Right kidney (tissue), 1 donor: Measurements from ENCODE around the gene MCC.

Source experiments
- DNase-seq: peaks from one replicate; pipeline ENCODE4 v3.0.0-alpha.2; 2016

MCC gene

DNA sequence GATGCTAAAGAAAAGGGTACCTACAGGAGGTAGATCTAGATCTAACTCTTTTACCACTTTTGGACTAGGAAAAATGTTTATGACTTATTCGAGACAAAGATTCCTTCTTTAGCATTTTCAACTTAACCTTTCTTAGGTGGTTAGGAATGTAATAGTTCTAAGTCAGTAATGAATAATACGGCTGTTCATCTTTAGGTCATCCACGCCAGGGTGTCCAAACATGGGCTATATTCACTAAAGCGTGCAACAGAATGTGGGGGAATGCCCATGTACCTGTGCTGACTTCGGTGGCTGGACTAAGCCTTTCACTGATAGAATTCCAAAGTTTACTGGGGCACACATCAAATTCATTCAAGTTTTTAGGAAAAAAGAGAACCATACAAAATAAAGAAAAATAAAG is 218.2 kb downstream of the MCC start:
- DNase-seq = no peak

DNA sequence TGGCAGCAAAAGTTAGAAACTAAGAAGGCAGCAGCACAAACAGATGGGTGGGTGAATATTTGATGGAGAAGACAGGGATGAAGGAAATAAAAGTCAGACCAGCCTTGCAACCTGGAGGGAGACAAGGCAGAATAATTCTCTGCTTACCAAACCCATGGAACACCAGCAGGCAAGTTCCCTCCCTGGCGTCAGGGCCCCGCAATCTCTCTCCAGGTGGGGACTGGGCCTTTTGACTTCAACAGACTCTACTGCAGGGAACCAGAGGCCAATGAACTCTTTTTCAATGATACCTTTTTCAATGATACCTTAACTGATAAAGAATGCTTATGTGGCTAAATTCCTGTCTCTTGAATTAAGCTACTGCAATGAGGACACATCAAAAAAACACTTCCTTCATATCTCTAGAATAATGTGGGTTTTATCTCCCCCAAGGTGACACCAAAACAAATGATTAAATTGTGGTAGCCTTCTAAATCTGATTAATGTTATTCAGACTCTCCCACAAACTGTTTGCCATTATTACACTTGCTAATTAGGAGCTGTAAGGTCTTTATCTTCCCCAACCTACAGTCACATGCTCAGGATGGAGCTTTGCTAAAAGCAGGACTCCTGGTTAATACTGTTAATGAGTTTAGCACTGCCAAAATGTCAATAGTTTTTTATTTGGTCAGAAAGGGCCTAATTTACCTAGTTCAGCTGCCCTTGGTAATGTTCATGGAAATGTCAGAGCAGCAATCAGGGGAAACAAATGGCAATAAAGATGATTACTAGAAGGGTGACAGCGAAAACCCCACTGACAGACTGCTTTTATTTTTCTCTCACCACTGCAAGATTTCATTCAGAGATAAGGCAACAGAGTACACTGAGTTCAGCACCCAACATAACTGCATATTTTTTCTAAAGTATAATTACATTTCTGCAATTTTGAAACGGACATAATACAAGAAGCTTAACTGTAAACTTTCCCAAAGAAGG is 218.9 kb downstream of the MCC start:
- DNase-seq = no peak

DNA sequence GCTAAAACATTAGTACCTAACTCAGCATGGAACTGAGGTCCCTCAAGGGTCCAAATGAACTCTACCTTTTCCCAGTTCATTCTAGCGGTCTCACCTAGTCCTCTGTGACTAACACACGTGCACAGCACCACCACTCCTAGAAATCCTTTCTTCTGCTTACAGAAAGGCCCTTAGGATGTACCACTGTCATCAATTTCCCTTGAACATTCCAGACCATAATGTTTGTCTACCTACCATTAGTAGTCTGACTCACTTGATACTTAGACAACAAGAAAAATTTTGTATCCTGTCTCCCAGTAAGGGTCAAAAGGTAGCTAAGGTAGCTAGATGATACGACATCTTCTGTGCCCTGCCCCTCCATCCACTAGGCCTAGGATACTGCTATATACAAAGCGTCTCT is 220.0 kb downstream of the MCC start:
- no peak for DNase-seq

DNA sequence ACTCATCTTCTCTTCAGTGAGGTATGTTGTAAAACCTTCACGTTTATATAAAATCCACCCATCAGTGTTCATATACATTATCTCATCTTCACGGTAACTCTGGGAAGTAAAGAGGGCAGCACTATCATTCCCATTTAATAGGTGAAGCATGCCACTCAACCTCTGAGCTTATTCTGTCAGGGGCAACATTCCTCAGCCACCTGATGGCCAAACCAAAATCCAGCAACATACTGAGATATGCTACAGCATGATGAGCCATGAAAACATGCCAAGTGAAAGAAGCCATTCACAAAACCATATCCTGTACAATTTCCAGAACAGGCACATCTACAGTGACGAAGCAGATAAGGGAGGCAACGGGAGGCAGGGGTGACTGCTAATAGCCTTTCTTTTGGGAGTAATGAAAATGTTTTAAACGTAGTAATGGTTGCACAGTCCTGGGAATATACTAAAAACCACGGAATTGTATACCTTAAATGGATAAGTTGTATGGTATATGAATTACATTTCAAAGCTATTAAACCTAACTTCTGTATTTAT is 220.8 kb downstream of the MCC start:
- DNase-seq = no peak

DNA sequence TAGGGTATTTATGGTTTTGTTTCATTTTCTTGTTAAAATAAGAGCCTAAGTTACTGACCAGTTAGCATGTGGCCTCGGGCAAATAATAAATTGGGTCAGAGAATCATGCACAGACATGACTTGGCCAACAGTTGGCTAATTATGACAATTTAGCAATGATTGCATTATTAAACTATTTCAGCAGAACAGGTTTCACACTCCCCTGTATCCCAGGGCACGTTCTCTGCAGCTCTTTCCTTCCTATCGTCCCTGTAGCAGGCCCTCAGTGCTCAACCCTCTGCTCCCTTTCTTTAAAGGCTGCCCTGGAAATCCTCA is 221.4 kb downstream of the MCC start:
- no peak for DNase-seq

DNA sequence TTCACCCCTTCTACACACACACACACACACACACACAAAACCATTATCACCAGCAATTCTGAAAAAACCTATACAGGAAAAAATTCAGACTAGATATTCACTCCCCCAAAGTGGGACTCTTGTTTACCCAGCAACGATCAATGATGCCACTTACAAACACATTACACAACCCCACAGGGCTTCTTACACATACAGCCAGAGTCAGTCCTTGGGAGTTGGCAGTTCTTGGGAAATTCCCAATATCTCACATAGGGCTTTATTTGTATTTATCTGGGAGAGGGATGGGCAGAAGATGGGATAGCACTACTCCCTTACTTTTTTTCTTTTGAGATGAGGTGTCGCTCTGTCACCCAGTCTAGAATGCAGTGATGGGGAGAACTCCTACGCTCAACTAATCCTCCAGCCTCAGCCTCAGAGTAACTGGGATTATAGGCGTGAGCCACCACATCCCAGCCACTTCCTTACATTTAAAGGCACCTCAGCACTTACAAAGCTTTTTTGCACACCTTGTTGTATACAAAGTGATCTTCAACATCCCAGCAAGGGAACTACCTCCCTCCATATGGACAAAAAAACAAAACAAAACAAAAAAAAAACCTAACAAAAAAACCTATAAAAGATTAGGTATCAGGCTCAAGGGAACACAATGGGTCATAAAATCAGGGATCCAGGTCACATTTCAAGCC is 221.9 kb downstream of the MCC start:
- DNase-seq = no peak

DNA sequence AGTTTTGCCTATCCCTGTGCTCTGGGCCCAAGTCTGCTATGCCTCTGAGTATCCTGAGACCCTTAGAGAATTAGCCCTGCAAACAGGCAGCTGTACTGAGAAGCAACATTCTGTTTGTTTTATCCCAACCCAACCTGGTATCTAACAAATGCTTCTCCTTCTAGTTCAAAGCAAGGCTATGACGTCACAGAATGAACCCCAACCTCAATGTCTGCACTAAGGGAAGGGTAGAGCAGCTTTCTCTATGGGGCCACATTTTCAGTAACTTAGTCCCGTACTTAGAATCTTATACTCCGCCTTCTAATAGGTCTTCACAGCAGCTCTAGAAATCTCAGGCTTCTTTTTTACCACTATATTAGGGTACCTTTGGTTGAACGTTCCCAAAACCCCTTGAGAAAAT is 223.1 kb downstream of the MCC start:
- DNase-seq = no peak

DNA sequence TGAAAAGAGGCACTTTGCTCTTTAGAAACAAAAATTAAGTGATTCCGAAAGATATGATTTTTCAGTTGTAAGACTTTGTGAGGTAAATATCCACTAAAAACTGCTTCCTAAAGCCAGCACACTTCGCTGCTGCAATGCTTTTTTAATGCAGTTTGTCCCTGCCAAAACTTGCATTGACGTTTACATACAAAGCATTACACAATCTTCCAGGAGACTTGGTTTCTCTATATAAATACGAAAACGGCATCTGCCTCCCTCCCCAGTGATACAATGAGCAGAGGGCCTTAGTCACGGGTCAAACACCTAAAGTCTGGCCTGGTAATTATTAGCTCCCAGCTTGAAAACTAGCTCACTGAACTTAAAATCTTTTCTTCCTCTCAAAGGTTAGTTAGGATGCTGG is 224.2 kb downstream of the MCC start:
- DNase-seq = no peak

DNA sequence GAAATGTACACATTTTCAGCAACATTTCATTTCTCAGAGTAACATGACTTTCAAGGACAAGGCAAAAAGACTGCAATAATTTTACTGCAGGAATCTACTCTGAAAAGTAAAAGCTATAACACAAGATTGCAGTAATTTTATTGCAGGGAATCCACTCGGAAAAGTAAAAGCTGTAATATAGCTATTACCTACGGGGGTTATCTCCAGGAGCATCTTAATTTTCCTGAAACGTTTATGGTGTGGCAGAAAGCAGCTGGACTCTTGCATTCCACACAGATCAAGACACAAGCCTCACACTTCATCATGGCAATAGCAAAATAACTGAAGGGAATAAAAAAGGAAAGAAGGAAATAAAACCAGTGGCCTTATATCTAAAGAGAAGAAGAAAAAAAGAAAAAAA is 224.7 kb downstream of the MCC start:
- no peak for DNase-seq

DNA sequence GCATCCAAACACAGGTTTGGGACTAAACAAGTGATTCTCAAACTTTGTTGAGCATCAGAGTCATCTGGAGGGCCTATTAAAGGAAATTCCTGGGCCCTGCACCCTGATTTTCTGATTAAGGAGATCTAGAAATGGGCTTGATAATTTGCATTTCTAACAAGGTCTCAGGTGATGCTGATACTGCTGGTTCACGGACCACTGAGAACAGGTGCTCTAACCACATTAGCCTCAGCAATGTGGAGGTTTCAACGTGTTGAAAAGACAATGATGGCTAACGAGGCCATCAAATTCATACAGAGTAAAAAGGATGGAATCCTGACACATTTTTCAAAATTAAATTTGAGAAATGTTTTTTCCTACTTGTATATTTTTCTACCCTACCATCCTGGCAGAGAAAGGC is 225.6 kb downstream of the MCC start:
- DNase-seq = no peak

DNA sequence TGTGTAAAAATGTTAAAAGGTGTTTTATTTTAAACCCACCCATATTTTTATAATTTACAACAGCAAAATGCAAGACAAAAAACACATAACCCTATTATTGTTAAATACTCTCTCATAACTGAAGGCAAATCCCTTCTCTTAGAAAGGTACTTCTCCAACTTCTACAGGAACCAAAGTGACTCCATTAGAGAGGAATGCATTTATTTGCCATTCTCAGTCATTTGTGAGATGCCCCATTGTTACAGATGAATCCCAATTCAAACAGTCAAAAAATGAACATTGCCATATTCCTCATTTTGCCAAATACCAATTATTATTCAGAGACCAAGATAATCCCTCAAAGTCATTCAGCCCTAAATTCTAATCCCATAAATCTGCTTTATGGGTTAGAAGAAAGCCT is 229.2 kb downstream of the MCC start:
- DNase-seq = no peak

DNA sequence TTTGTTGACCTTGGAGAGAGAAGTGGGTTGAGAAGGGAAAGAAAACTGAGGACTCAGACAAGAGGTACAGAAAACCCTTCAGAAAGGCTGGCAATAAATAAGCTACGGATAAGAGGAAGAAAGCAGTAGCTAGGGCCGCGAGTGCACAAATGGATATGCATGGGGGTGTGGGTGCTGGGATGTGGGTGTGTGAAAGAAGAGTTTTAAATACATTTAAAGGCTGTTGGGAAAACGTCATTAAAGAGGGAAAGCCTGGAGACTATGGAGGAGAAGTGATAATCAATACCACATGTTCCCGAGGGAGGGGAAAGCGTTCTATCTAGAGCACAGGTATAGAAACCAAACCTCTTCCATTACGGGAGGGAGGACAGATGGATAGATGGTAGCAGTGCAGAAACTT is 230.7 kb downstream of the MCC start:
- no peak for DNase-seq

DNA sequence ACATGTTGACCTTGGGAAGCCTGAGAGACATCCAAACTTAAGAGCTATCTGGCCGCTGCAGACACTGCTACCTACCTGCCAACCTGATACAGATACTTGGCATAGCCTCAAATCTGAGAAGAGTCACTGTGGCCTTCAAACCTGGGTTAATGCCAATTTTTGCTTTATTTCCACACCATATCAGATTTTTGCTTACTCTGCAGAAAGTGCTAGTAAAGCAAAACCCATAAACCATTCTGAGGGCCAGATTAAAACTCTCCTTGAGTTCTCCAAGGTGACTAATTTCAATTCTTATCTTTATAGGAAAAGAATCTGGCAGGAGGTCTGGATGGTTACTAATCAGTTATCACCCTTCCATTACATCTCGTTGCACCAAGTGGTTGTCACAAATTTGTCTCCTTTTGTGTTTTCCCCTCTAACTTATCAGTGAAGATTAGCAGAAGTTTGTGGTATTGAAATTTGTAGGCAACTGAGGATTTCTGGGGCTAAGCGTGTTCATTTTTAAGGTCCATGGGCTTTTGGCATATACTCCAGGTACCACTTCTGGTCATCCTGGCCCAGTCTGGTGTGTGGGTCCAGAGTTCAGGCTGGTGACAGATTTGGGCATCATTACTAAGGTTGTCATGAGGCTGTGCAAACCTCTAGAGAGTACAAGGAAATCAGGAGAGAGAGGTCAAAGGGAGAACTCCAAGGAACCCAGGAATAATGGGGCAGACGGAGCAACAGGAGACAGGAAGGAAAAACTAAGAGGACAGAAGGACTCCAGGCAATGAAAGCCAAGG is 231.4 kb downstream of the MCC start:
- DNase-seq = no peak

DNA sequence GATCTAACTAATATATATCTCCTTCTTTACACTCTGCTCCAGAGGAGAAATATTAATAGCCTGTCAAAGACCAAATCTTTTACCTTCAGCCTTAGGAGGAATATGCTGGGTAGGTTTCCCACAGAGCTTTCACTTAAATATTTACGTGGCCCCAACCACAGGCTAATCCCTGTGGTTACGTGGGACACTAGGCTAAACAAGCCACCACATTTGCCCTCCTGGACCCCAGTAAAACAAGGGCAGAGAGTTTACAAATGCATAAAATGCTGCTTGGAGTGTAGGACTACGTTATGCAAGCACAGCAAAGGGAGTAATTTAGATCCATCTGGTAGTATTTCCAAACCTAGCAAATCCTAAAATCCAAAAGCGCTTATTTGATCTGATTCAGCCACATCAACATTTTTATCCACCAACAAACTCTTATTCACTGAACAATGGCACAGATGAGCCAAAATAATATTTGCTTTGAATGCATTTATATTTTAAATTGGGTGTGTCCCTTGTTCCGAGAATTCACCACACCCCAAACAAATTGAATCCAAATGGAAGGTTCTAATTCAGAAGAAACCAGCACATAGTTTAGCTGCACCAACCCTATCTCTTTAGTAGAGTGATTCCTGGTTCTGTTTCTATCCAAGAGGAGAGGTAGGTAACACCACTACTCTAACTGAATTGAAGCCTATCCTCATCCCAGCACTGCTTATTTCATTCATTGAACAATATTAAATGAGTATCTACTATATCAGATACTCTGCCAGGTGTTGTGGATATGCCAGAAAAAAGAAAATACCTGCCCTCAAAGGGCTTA is 232.5 kb downstream of the MCC start:
- no peak for DNase-seq

DNA sequence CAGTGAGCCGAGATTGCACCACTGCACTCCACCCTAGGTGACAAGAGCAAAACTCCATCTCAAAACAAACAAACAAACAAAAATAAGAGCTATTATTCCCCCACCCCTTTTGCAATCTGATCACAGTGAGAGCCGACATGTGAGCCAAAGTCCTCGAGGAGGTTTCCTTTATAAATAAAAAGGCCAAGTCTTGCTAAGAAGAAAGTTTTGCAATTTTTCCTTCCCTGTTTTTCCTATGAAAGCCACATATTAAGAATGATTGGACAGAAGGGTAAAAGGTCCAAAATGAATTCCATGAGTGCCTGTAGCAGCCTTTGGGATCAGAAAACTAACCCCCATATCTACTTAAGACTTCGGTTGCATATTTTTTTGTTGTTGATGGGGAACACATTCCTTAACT is 233.1 kb downstream of the MCC start:
- DNase-seq = no peak

DNA sequence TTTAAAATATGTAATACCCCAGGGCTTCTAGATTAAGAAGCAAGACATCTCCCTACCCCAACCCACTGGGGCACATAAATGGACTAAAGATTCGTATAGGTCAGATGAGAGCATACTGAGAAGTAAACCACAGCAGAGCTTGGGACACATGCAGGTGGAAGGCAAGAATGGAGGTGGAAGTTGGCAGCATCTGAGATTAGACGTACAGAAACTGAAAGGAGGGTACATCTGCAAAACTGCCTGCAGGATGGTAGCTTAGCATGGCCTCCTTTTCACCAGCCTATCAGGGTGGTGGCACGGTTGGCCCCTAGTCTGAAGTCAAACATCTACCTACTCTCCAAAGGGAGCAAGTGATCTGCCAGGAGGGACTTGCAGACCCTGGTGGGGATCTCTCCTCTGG is 235.2 kb downstream of the MCC start:
- DNase-seq = no peak

DNA sequence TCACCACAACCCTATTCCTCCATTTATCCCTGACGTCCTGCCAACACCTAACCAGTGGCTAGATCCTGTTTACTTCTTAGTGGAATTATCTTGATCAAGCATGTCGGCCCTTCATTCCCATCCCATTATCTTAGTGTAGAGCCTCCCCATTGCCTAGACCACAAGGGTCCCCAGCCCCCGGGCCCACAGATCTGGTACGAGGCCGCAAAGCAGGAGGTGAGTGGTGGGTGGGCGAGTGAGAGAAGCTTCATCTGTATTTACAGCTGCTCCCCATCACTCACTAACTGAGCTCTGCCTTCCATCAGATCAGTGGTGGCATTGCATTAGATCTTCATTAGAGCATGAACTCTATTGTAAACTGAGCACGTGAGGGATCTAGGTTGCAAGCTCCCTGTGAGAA is 236.2 kb downstream of the MCC start:
- no peak for DNase-seq

DNA sequence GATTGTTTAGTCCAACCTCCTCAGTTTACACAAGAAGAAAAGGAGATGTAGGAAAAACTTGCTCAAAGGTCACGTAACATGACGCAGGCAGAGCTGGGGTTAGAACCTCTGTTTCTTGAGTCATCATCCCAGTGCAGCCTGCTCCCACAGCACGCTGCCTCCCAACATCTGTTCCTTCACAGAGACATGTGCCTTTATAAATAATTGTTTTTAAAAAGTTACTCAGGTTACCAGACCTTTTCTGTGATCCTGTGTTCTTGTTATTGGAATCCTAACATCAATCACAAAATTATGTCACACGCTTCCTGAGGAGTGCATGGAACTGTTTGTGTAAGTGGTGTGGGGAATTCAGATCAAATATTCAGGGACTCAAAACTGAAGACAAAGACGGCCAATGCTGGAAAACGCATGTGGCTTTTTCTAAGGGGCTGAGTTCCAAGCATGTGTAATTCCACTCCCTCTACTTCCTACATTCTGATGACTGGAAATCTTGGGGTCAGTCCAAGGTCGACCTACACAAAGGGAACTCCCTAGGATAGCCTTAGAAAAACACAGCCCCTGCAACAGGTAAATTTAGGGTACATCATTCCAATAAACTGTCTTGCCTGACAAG is 237.8 kb downstream of the MCC start:
- peak; percentile 35 for DNase-seq

DNA sequence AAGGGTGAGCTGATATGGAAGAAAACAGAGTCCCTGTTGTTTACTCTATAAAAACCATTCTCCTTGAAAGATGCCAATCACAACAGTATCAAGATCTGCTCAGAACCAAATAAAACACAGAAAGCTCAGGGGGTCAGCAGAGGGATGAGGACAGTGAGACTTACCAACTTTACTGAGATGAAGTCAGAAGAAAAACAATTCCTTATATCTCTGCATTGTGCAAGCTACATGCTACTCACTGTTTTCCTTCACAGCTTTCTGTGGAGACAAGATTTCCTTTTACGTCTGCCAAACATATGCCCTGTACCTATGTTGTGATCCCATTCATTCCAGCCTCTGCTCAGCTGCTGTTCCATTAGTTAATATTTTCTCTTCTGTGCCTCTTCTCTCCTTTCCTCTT is 239.0 kb downstream of the MCC start:
- no peak for DNase-seq

DNA sequence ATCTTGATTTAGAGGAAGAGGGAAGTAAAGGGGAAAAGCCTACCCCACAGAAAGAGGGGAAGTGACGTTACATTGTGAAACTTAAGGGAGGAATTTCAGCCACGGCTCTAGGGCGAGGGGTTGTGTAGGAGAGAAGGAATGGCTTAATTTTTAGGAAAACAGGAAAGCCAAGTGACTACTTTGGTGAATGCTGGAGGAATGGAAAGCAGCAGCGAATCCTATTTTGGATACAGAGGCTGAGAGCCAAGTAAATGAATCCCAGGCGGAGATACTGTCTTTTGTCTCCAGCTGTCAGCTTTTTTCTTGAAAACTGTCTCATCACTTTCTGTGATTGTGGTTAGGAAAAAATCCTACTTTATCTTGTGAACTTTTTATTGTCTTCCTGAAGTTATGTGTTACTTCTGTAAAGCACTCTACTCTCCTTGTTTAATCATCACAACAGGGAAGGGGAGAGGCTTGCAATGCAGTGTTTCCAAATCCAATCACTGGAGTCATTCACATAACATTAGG is 241.8 kb downstream of the MCC start:
- no peak for DNase-seq

DNA sequence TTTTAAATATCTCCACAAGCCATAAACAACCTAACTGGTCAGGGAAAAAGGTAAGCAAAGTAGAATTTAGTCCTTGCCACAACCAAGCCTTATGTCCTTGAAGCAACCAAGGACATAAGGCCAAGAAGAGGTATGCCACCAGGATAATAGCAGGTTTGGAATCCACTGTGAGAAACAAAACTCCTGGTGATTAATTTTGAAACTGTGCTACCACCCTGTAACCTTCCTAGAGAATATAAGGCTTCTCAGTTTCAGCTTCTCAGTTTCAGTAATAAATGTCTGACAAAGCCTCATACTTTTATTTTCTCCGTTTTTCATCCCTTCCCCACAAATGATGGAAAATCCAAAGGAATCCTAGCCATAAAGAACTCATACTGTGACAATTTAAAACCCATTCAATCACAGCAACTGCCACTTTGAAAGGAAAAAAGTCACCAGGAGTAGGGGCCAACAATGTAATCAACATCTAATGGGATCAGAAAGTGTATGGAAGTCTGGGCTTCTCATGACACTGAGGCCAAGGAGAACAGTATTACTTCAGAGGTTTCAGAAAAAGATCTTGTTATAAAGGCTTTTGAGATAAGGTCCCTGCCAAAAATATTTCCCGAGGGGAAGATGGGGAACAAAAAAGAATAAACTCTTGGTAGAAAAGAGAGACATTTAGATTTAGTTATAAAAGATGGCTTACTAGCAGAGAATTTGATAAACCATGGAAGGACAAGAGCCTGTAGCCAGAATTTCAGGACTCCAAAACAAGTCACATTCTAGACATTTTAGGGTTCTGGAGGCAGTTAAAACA is 242.6 kb downstream of the MCC start:
- no peak for DNase-seq
